ENCODE results near the gene GLCCI1.

DNA sequence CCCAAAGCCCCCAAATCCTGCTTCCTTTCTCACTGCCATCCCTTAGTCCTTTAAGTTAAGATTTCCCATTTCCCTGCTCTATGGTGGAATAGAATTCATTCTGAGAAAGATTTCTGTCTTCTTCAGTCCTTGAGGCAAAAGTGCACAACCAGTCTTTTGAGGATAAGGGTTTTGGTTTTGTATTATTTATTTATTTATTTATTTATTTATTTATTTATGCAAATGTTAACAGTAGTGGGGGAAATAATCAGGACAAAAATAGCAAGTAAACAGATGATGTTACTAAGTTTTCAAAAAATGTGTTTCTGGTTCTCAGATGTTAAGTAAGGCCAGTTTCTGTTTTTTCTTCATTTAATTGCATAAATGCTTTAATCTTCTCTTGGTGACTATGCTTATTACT lies 84.2 kb downstream of the GLCCI1 start:
- TF ChIP-seq POLR2AphosphoS5 (IDR thresholded peaks at IDR 0.05; ENCODE audit: borderline replicate concordance, low read depth, low read length) (no peak), EZH2 (IDR thresholded peaks at IDR 0.05) (no peak)

Data from SK-N-MC (cell line).